ENCODE data around the gene SPATA9.
"Not testable (repeated sequence)": the region's sequence is repeated elsewhere in the genome, so short reads cannot be mapped to it uniquely, and the experiment has no call there.

Gene SPATA9

DNA sequence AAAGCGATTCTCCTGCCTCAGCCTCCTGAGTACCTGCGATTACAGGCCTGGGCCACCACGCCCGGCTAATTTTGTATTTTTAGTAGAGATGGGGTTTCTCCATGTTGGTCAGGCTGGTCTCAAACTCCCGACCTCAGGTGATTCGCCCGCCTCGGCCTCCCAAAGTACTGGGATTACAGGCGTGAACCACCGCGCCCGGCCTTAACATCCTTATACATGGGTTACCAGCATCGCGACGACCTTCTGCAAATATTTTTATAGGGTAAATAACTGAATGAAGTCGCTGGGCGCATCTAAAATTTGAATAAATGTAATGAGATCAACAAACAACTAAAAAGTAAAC lies 36.6 kb downstream of the SPATA9 start:
- not testable (repeated sequence) for DNase-seq (ENCODE audit: low spot score)

DNA sequence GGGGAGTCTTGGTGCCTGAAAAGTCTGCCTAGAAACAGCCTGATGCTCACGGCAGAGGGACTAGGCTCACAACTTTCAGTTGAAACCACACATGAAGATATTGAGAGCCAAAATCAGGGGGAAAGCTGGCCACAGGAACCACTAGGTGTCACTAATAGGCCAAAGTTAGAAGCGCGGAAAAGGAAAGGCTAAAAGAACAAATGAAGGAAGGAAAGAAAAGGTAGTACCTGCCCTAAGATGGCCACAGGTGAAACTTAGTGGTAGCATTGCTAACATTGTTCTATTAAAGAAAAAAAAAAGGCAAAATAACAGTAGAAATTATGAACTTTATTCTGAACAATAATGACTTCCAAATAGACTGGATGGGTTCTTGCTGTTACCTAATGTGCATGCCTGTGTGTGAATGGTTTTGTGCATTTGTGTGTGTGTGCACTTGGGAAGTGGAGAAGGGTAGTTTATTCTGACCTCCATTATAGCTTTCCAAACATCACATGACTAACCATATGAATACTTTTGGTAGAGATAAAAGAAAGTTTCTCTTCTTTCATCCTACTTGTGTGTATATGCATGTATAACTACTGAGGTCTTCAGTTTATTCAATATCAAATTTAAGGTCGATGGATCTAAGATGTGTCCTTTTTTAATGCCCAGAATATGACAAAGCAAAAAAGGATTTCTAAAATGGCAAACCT lies 38.3 kb downstream of the SPATA9 start:
- DNase-seq (ENCODE audit: low spot score): peak; percentile 83

DNA sequence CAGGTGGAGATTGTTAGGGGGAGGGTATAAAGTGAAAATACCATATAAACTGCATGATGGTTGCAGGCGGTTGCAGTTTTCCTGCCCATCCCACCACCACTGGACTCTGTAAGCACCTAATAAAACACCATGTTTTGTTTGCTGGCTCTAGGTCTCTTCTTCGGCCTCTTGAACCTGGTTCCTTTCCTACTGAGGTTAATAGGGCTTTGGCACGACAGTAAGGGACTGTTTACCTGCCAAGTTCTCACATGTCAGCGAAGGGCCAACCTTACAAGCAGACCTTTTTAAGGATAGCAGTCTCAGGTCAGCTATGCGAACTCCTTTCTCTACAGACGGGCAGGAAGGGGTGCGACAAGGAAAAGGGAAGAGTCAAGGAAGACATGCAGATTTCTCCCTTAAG lies 39.6 kb downstream of the SPATA9 start:
- DNase-seq (ENCODE audit: low spot score): no peak

DNA sequence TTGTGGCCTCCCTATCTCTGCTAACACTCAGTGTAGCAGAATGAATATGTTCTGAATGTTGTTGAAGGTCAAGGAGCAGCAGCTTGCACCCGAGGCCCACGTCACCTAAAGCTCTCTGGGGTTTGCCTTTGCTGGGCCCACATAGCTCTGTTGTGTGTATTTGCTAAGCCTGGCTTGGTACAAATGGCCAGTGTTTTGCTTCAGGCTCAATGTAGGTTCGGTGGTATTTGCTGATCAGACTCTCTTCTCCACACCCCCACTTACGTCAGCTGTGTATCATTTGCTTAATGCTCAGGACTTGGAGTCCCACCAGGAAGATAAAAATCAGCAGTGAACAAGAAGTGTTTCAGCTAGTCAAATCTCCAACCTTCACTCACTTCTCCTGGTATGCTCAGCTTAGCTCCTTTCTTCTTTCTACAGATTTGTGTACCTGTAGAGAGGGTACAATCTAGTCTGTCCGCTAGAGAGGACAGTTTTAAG lies 41.0 kb downstream of the SPATA9 start:
- DNase-seq (ENCODE audit: low spot score): no peak

DNA sequence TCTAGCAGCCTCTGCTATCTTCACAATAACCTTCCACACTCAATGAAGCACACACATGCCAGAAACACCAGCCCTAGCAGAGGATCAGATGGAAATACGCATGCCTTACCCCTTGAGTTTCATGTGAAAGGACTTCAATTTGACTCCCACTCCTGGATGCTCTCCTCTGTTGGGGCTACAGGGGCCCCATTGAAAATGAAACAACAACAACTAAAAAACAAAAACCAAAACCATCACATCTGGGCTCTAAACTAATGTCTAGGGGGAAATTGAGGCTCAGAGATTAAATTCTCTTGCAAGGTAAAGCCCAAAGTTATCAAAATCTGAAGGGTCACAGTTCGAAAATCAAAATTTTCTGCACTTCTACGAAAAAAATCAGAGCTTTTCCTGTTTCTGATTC lies 44.2 kb downstream of the SPATA9 start:
- no peak for DNase-seq (ENCODE audit: low spot score)

DNA sequence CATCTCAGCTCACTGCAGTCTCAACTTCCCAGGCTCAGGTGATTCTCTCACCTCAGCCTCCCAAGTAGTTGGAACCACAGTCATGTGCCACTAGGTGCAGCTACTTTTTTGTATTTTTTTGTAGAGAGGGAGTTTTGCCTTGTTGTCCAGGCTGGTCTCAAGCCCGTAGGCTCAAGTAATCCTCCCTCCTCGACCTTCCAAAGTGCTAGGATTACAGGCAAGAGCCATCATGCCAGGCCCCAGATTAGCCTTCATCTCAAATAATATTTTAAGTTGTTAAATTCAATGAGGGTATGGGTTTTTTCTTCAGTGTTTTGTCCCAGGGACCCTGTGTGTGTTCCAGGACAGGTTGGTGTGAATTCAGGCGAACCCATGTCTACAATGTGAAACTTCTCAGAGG lies 48.7 kb downstream of the SPATA9 start:
- no peak for DNase-seq (ENCODE audit: low spot score)

DNA sequence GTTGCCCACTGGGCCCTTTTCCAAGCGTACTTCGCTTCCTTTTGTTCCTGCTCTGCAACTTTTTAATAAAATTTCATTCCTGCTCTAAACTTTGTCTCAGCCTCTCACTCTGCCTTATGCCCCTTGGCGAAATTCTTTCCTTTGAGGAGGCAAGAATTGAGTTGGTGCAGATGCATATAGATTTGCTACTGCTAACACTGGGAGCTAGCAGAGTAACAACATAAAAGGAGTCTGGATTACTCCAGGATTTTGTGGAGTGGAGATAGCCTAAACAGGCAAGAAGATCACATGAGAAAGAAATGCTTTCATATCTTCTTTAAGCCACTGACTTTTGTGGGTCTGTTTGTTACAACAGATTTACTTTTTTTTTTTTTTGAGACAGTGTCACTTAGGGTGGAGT lies 49.1 kb downstream of the SPATA9 start:
- DNase-seq (ENCODE audit: low spot score): no peak

DNA sequence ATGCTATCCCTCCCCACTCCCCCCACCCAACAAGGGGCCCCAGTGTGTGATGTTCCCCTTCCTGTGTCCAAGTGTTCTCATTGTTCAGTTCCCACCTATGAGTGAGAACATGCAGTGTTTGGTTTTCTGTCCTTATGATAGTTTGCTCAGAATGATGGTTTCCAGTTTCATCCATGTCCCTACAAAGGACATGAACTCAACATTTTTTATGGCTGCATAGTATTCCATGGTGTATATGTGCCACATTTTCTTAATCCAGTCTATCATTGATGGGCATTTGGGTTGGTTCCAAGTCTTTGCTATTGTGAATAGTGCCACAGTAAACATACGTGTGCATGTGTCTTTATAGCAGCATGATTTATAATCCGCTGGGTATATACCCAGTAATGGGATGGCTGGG lies 49.8 kb downstream of the SPATA9 start:
- not testable (repeated sequence) for DNase-seq (ENCODE audit: low spot score)

DNA sequence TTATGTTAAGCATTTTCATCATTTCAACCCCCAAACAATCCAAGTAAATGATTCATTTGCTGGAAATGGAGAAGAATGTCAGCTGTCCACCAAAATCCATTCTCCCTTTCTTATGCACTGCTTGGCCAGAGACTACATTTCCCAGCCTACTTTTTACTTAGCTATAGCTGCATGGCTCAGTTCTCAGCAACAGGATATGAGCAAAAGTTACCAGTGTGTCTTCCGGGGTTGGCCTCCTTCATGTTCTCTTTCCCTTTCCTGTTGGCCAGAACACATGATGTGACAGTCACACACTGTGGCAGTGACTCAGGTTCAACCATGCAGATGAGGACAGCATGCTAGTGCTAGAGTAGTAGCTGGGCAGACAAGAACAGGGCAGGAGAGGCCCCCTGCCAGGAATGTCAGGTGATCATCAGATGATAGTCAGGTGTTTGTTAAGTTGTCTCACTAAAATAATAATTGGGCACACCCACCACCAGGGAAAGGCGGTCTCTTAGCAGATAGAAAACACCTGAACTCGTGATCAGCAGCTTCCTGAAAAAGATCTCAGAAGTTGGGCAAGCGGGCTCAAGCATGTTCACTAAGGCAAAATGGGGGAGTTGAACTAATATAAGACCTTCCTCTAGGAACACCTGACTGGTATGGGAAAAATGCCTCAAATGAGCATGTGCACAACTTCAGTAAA lies 50.7 kb downstream of the SPATA9 start:
- peak; percentile 69 for DNase-seq (ENCODE audit: low spot score)

DNA sequence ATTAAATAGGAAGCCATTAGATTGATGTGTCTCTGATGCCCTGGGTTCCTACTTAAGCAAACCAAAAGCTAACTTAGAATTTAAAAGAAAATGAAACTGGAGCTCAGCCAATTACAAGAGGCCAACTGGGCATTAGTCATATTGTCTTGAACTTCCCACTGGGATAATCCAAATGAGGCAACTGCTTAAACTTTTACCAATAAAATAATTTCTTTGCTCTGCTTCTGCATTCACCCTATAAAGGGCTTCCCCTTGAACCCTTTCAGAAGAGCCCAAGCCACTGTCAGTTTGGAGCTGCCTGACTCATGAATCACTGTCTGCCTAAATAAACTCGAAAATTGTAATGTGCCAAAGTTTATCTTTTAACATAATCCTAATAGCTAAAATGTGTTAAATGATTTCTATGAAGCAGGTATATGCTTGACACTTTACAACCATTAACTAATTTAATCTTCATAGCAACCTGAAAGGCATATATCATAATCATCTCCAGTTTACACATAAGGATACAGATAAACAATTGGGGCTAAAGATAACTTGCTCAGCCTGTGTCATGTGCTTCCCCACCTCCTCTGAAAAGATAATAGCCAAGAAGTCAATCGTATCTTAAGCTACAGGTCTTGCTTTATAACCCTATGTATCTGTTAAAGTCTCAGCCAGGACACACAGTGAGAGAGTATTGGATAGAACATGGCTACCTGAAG lies 51.4 kb downstream of the SPATA9 start:
- DNase-seq (ENCODE audit: low spot score): no peak

DNA sequence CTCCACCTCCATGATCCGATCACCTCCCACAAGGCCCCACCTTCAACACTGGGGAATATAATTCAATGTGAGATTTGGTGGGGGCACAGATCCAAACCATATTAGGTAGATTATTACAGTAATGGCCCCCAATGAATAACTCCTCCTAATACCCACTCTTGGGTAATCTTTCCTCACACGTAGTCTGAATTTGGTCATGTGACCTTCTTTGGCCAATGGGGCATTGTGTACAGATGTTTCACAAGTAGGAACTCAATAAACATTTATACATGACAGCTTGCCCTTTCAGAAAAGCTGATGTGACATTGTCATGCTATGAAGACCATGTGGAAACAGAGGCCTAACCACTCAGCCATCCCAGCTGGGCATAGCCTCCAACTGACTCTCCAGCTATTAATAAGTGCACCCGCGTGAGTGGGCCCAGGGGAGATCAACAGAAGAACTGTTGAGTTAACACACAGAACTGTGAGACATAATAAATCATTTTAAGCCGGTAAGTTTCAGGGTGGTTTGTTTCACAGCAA lies 52.3 kb downstream of the SPATA9 start:
- no peak for DNase-seq (ENCODE audit: low spot score)

DNA sequence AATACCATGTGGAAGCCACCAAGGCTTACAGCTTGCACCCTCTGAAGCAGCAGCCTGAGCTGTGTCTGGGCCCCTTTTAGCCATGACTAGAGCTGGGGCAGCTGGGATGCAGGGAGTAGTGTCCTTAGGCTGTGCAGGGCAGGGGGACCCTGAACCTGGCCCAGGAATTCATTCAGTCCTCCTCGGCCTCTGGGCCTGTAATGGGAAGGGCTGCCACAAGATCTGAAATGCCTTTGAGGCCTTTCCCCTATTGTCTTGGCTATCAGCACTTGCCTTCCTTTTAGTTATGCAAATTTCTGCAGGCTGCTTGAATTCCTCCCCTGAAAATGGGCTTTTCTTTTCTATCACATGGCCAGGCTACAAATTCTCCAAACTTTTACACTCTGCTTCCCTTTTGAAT lies 53.9 kb downstream of the SPATA9 start:
- DNase-seq (ENCODE audit: low spot score): no peak

DNA sequence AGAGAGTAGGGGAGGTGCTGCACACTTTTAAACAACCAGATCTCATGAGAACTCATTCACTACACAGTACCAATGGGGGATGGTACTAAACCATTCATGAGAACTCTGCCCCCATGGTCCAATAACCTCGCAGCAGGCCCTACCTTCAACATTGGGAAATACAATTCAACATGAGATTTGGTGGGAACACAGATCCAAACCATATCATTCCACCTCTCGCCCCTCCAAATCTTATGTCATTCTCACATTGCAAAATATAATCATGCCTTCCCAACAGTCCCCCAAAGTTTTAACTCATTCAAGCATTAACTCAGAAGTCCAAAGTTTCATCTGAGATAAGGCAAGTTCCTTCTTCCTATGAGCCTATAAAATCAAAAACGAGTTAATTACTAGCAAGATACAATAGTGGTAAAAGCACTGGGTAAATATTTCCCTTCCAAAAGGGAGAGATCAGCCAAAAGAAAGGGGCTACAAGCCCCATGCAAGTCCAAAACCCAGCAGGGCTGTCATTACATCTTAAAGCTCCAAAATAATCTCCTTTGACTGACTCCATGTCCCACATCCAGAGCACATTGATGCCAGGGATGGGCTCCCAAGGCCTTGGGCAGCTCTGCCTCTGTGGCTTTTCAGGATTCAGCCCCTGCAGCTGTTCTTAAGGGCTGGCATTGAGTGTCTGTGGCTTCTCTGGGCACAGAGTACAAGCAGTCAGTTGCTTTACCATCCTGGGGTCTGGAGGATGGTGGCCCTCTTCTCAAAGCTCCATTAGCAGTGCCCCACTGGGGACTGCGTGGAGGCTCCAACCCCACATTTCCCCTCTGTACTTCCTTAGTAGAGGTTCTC lies 54.6 kb downstream of the SPATA9 start:
- DNase-seq (ENCODE audit: low spot score): no peak

DNA sequence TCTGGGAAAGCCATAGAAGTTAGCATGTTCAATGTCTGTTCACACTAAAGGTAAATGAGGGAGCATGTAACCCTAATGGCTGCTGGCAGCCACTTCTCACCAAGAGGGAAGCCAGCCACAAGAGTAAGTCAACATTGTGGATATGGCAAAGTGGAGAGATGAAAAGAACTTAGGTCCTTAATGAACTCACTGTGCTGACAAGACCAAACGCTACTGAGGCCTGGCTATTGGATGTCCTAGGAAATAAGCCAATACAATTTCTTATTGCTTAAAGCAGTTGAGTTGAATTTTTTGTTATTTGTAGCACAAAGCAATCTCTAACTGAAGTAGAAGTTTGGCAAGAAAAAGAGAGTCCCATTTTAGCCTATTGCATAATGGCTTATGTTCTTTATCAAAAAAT lies 56.1 kb downstream of the SPATA9 start:
- no peak for DNase-seq (ENCODE audit: low spot score)

DNA sequence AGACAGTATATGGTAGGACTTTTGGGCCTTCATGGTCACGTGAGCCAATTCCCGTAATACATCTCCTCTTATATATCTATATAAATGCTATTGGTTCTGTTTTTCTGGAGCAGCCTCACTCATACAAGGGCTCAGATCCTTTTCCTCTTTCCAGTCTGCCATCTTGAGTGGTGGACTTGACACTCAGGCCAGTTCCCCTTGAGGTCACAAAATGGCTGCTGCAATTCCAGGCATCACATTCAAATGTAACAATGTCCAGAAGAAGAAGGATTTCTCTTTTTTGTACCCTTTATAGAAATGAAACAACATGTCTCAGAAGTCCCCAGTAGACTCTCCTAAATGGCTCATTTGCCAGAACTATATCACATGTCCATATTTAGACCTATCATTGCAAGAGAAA lies 58.4 kb downstream of the SPATA9 start:
- no peak for DNase-seq (ENCODE audit: low spot score)

DNA sequence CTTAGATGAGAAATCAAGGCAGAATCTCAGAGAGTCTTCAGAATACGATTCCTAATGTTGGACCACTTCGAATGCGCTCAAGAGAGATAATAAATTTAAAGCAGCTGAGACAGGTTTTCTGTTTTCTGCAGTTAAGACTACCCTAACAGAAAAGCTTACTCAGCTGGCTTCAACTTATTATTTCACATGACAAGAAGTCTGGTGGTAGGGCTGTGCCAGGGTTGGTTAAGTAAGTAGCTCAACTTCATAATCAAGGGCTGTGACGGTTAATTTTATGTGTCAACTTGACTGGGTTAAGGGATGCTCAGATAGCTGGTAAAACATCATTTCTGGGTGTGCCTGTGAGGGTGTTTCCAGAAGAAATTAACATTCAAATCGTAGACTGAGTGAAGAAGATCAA lies 59.1 kb downstream of the SPATA9 start:
- DNase-seq (ENCODE audit: low spot score): no peak

DNA sequence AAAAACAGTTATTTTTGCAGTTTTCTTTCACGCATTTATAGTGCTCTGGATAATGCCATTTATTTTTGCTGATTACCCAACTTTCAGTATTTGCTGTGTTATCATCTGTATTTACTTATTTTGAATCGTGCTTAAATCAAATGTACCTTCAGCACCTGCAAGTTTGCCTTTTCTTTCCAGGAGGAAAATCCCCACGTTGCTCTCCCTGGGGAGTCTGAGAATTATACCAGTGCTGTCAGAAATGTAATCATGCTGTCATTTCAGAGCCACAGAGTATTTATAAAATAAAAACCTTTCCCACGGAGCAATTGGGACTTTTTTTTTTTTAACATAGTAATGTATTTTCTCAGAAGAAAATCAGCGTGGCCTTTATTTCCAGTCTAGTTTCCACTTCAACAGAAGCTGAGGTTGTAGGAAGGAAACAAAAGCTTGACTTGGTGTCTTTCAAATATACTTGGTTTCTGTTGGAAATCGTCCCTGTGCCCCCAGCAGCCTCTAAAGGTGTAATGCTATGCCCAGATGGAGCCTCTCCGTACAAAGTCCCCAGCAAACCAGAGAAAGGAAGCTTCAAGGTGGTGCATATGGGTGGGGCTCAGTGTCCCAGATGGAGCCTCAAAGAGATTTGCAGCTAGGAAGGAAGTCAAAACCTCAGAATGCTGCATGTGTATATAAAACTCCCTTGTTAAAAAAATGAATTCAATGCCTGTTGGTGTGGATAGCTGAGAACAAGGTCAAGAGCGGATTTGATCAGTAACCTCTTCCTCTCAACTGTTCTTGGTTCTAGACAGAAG lies 60.8 kb downstream of the SPATA9 start:
- no peak for DNase-seq (ENCODE audit: low spot score)

DNA sequence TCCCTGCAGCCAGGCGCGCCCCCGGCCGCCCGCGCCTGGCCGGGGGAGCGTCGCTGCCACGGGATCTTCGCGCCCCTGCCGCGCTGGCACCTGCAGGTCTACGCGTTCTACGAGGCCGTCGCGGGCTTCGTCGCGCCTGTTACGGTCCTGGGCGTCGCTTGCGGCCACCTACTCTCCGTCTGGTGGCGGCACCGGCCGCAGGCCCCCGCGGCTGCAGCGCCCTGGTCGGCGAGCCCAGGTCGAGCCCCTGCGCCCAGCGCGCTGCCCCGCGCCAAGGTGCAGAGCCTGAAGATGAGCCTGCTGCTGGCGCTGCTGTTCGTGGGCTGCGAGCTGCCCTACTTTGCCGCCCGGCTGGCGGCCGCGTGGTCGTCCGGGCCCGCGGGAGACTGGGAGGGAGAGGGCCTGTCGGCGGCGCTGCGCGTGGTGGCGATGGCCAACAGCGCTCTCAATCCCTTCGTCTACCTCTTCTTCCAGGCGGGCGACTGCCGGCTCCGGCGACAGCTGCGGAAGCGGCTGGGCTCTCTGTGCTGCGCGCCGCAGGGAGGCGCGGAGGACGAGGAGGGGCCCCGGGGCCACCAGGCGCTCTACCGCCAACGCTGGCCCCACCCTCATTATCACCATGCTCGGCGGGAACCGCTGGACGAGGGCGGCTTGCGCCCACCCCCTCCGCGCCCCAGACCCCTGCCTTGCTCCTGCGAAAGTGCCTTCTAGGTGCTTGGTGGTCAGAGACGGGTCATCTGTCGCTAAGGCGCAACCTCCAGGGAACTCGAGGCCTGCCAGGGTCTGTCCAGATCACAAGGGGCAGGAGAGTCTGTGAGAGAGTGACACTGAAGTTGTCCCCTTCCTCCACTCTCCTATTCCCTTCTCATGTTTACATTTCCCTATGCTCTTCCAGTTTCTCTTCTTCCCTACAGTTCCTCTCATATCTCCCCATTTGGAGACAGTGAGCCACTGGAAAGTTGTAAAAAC lies 61.6 kb downstream of the SPATA9 start:
- DNase-seq (ENCODE audit: low spot score): no peak

DNA sequence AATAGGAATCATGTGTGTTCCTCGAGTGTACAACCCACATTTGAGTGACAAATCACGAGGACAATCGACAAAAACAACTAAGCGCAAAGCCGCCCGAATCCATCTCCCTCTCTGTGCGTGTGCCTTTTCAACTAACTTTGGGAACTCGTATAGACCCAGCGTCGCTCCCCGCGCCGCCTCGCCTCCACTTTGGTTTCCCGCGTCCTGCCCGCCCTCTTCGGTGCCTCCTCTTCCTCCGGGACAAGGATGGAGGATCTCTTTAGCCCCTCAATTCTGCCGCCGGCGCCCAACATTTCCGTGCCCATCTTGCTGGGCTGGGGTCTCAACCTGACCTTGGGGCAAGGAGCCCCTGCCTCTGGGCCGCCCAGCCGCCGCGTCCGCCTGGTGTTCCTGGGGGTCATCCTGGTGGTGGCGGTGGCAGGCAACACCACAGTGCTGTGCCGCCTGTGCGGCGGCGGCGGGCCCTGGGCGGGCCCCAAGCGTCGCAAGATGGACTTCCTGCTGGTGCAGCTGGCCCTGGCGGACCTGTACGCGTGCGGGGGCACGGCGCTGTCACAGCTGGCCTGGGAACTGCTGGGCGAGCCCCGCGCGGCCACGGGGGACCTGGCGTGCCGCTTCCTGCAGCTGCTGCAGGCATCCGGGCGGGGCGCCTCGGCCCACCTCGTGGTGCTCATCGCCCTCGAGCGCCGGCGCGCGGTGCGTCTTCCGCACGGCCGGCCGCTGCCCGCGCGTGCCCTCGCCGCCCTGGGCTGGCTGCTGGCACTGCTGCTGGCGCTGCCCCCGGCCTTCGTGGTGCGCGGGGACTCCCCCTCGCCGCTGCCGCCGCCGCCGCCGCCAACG lies 62.5 kb downstream of the SPATA9 start, which contains the start of gene GPR150:
TSS of gene GPR150 (plus strand) at position 58 of the 840 bp plus-strand sequence. CDS start at position 247, 189 bp downstream.
- no peak for DNase-seq (ENCODE audit: low spot score)
